Epithelial cell of prostate (primary cell): ENCODE results near the gene HS3ST3A1.

Experiments used
- DNase-seq: peaks from one replicate; pipeline ENCODE4 v3.0.0-alpha.2; 2011; ENCODE audit warnings: low read depth, low spot score
- H3K27ac ChIP-seq: fragments of 450-650 bp; 2 replicates; pipeline ENCODE4 v1.5.1; 2017; ENCODE audit warnings: mild to moderate bottlenecking

Gene HS3ST3A1

GRCh38 chr17:13460261-13461000 is 141.3 kb downstream of the HS3ST3A1 start:
- no peak for DNase-seq
- no peak overlapping the region for H3K27ac ChIP-seq

- no peak for DNase-seq
- H3K27ac ChIP-seq, result no peak overlapping the region
Measured at GRCh38 chr17:13457783-13458182, 143.9 kb downstream of the HS3ST3A1 start.
